HEK293 (cell line): ENCODE measurements around the gene MRPL11.

Experiments
- CTCF ChIA-PET: fragments of 350-600 bp; formaldehyde crosslinking; extraction: SDS; loops from one replicate; lab custom pipeline; 2021; ENCODE audit warnings: antibody characterized with exemption; lab: Yijun Ruan, JAX
- POLR2A ChIA-PET: fragments of 300-600 bp; formaldehyde crosslinking; extraction: SDS; loops from one replicate; lab custom pipeline; 2020; ENCODE audit warnings: antibody characterized with exemption, inconsistent platforms; lab: Yijun Ruan, JAX
- H3K27ac ChIP-seq: fragments of 200-500 bp; sonication (Bioruptor generic); 2 replicates; pipeline ENCODE4 v1.5.1; 2014; ENCODE audit warnings: low read depth, low read length, control low read depth, inconsistent platforms; ENCODE audit errors: extremely low read depth
- H3K36me3 ChIP-seq, 2 experiments: fragments of 200-500 bp in 1 of 2; sonication (Bioruptor generic) in 1 of 2; 1 replicate in 1 of 2; 2 replicates in 1 of 2; pipeline ENCODE4 v1.5.1; 2014 to 2017; ENCODE audit warnings: inconsistent platforms in 2 of 2, low read length in 2 of 2; ENCODE audit not compliant: control insufficient read depth in 2 of 2, insufficient read depth in 1 of 2
- H3K4me1 ChIP-seq: fragments of 200-500 bp; sonication (Bioruptor generic); 2 replicates; pipeline ENCODE4 v1.5.1; 2014; ENCODE audit warnings: mild to moderate bottlenecking, low read length, inconsistent platforms; ENCODE audit not compliant: control insufficient read depth, insufficient read depth
- H3K4me3 ChIP-seq: 2 replicates; pipeline ENCODE4 v1.5.1; 2011; ENCODE audit warnings: low read depth, mild to moderate bottlenecking, control low read depth, low read length, moderate library complexity
- H3K9me3 ChIP-seq: fragments of 200-500 bp; sonication (Bioruptor generic); 2 replicates; pipeline ENCODE4 v1.5.1; 2014; ENCODE audit warnings: low read depth, low read length, inconsistent platforms; ENCODE audit not compliant: control insufficient read depth, insufficient read depth
- PATZ1 ChIP-seq: fragments of 450-650 bp; formaldehyde crosslinking; IDR thresholded peaks from 2 replicates; pipeline ENCODE4 v1.5.1; 2016; ENCODE audit warnings: missing biosample characterization, missing genetic modification characterization
- PRDM10 ChIP-seq: fragments of 450-650 bp; formaldehyde crosslinking; IDR thresholded peaks from 2 replicates; pipeline ENCODE4 v1.5.1; 2016; ENCODE audit warnings: missing biosample characterization, missing genetic modification characterization
- SETDB1 ChIP-seq: IDR thresholded peaks from one replicate; pipeline ENCODE4 v1.6.1; 2017; ENCODE audit warnings: mild to moderate bottlenecking, low read length, moderate library complexity, mixed read lengths; ENCODE audit not compliant: insufficient read length
- ZBTB20 ChIP-seq: fragments of 450-650 bp; formaldehyde crosslinking; IDR thresholded peaks from 2 replicates; pipeline ENCODE4 v1.5.1; 2016; ENCODE audit warnings: missing biosample characterization, missing genetic modification characterization
- ZIC2 ChIP-seq: fragments of 450-650 bp; formaldehyde crosslinking; IDR thresholded peaks from 2 replicates; pipeline ENCODE4 v1.5.1; 2016; ENCODE audit warnings: missing biosample characterization, missing genetic modification characterization
- ZNF133 ChIP-seq: fragments of 450-650 bp; formaldehyde crosslinking; IDR thresholded peaks from 2 replicates; pipeline ENCODE4 v1.5.1; 2016; ENCODE audit warnings: missing biosample characterization, missing genetic modification characterization
- ZNF148 ChIP-seq: fragments of 450-650 bp; formaldehyde crosslinking; IDR thresholded peaks from 2 replicates; pipeline ENCODE4 v1.5.0; 2017; ENCODE audit warnings: missing biosample characterization, missing genetic modification characterization, borderline replicate concordance
- ZNF26 ChIP-seq: fragments of 450-650 bp; formaldehyde crosslinking; IDR thresholded peaks from 2 replicates; pipeline ENCODE4 v1.5.1; 2016; ENCODE audit warnings: missing biosample characterization, missing genetic modification characterization
- ZNF311 ChIP-seq: fragments of 450-650 bp; formaldehyde crosslinking; IDR thresholded peaks from 2 replicates; pipeline ENCODE4 v1.5.1; 2017; ENCODE audit warnings: missing biosample characterization, missing genetic modification characterization, borderline replicate concordance
- ZNF341 ChIP-seq: fragments of 450-650 bp; formaldehyde crosslinking; IDR thresholded peaks from 2 replicates; pipeline ENCODE4; 2016; ENCODE audit warnings: low read depth, missing biosample characterization, missing genetic modification characterization
- ZNF350 ChIP-seq: fragments of 450-650 bp; formaldehyde crosslinking; IDR thresholded peaks from 2 replicates; pipeline ENCODE4 v1.5.0; 2017; ENCODE audit warnings: missing biosample characterization, mild to moderate bottlenecking, missing genetic modification characterization
- ZNF623 ChIP-seq: fragments of 450-650 bp; formaldehyde crosslinking; IDR thresholded peaks from 2 replicates; pipeline ENCODE4 v1.5.1; 2016; ENCODE audit warnings: missing biosample characterization, missing genetic modification characterization
- ZNF645 ChIP-seq: fragments of 450-650 bp; formaldehyde crosslinking; IDR thresholded peaks from 2 replicates; pipeline ENCODE4; 2016; ENCODE audit warnings: missing biosample characterization, missing genetic modification characterization
- ZNF777 ChIP-seq: fragments of 450-650 bp; formaldehyde crosslinking; IDR thresholded peaks from 2 replicates; pipeline ENCODE4 v1.5.1; 2017; ENCODE audit warnings: missing biosample characterization, missing genetic modification characterization, borderline replicate concordance
- ZSCAN5A ChIP-seq: fragments of 450-650 bp; formaldehyde crosslinking; IDR thresholded peaks from 2 replicates; pipeline ENCODE4 v1.5.1; 2016; ENCODE audit warnings: missing biosample characterization, missing genetic modification characterization

Gene MRPL11

GRCh38 chr11:66414120-66414934 is 24.3 kb downstream of the MRPL11 start (continued):
- TF ChIP-seq SETDB1 (no peak), ZSCAN5A (tag by site-specific recombination) (no peak), ZNF350 (tag by site-specific recombination) (no peak), ZNF148 (tag by site-specific recombination) (no peak), ZBTB20 (tag by site-specific recombination) (no peak), ZNF26 (tag by site-specific recombination) (no peak), ZNF341 (no peak), ZNF133 (tag by site-specific recombination) (no peak), ZNF311 (tag by site-specific recombination) (no peak)
- TF ChIP-seq, all 188 proteins: peak for 0

GRCh38 chr11:66413167-66413566 is 25.5 kb downstream of the MRPL11 start:
- no peak for TF ChIP-seq ZNF645 (tag by site-specific recombination)
- TF ChIP-seq ZNF623 (tag by site-specific recombination), result peak; percentile 88
- TF ChIP-seq ZBTB20 (tag by site-specific recombination), result no peak
- TF ChIP-seq PATZ1 (tag by site-specific recombination), result no peak
- Histone ChIP-seq H3K27ac (no peak overlapping the region), H3K4me3 (no peak overlapping the region), H3K9me3 (no peaks in the 10 kb centered on the region), H3K36me3 (no peaks in the 10 kb centered on the region), H3K4me1 (no peaks in the 10 kb centered on the region)
- ChIA-PET CTCF (interaction anchor here (1.4 kb wide), 1 partner anchor 16 kb away, joined by 7 read pairs; no protein-coding TSS in a partner anchor), POLR2A (no interaction called here)

GRCh38 chr11:66412110-66412509 is 26.5 kb downstream of the MRPL11 start:
- no peaks in the 10 kb centered on the region for H3K9me3 ChIP-seq
- H3K4me3 ChIP-seq, result no peak overlapping the region
- TF ChIP-seq ZNF777 (no peak), PRDM10 (tag by site-specific recombination) (no peak), ZIC2 (tag by site-specific recombination) (no peak)
- ChIA-PET POLR2A (interaction anchor here (0.6 kb wide), 1 partner anchor 67 kb away, joined by 3 read pairs; no protein-coding TSS in a partner anchor), CTCF (interaction anchor here (0.7 to 1.5 kb wide), 2 partner anchors 17 to 19 kb away, joined by 3 to 6 read pairs; no protein-coding TSS in a partner anchor)
- no peaks in the 10 kb centered on the region for H3K36me3 ChIP-seq
- H3K27ac ChIP-seq, result no peak overlapping the region
- H3K4me1 ChIP-seq, result no peaks in the 10 kb centered on the region
